ENCODE results near the gene TSPAN8.
"Not testable (repeated sequence)": the region's sequence is repeated elsewhere in the genome, so short reads cannot be mapped to it uniquely, and the experiment has no call there.

The TSPAN8 gene

DNA sequence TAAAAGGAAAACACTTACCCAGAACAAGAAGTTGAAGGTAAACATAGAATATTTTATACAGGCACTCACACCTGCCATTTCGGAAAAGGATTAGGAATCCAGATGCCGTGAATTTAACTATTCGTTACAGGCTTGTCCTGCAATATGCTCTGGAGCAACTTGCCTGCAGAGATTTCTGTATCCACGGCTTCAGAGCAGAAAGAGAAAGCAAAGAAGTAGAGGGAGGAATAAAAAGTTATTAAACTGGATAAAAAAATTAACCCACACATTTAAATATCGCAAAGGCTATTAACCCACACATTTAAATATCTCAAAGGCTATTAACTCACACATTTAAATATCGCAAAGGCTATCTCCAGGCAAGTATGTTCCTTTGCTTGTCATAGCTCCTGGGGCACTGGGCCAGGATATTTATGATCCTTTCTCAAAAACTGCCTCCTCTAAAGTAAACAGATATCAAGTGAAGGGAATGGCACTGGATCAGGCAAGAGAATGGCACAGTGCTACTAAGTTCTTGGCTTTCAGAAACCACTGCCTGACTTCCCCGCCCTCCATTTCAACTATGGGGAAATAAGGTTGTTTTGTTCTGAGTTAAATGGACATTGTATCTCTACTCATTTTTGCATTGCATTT is at the start of gene TSPAN8:
Gene TSPAN8, minus strand, starts transcription at position 399 of the 633 bp plus-strand sequence. Its CDS starts 321 bp downstream, at position 78.
- no peak for DNase-seq

DNA sequence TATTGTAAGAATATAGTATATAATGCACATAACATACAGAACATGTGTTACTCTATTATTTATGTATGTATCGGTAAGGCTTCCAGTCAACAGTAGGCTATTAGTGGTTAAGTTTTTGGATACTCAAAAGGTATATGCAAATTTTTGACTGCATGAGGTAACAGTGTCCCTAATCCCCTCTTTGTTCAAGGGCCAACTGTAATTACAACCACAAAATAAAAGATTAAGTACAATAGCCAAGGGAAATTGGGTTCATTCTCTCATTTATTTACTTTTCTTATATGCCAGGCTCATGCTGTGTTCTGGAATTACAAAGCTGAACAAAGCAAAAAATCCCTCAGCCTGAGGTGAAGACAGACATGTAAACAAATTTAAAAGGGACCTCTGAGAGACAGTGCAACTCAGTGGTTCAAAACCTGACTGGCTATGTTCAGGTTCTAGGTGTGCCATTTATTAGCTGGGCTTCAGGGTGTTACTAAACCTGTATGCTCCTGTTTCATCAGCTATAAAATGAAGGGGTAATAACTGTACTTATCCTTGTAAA is 43.4 kb upstream of the TSPAN8 start:
- no peak for DNase-seq

DNA sequence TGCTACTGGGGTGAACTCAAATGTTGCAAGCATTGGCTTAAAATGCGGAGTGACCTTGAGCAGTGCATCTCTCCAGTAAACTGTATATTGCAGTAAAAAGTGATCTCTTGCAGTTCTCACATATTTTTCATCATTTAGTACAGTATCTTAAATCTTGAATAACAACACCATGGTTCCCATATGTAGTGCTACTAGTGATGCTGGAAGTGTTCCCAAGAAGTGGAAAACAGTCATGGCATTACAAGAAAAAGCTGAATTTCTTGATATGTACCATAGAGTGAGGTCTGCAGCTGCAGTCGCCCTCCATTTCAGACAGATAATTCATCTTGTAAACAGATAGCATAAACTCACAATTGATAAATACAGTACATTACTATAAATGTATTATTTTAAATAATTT is 42.9 kb upstream of the TSPAN8 start:
- DNase-seq: no peak

DNA sequence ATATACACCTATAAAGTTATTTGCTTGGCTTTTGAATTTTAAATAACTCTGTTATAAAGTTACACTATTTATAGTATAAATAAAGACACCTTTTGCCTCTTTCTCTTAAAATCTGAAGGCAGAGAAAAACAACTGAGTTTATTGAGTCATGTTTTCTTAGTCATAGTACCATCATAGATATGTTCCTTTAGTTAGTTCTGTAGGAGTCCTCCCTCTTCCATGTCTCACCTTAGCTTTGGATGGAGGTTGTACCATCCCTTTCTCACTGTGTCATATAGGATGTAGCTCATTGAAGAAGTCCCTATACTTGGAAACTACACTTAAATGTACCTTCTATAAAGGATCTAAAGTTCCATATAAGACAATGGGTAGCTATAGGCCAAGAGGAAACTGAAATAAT is 39.7 kb upstream of the TSPAN8 start:
- no peak for DNase-seq

DNA sequence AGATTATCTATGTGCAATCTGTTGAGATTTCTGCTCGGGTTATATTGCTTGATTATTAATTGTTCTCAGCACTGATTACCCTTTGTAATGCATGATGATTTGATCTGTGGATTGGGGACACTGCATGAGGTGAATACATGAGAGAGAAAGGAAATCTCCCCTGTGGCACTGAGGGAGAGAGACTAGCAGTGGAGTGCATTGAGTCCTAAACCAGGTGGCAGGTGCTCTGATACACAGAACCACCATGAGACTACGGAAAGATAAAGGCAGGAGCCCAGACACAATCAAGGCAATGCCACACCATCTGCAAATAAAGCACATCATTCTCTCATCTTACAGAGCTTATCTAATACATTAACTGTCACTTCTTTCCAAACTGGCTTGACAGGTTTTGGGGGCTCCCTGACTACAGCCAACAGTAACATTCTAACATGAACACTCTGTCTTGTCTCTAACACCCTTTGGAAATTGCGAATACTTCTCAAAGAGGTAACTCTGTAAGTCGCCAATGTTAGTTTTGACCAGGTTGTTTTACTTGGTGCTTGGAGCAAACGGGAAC is 37.6 kb upstream of the TSPAN8 start:
- no peak for DNase-seq

DNA sequence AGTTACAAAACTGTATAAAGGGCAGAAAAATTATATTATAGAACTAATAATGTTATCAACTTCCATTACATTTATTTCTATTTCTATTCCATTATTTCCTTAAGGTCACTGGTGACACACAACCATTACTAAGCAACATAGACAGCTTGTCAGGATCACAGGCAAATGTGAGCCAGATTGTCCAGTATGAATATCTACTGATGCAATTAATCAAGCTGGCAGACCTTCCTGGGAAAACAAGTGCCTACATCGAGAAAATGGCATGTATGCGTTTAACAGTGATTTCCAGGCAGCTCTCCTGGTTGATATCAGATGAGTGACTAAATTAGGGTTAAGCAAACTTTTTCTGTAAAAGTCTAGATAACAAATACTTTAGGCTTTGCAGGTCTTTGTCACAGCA is 36.9 kb upstream of the TSPAN8 start:
- no peak for DNase-seq

DNA sequence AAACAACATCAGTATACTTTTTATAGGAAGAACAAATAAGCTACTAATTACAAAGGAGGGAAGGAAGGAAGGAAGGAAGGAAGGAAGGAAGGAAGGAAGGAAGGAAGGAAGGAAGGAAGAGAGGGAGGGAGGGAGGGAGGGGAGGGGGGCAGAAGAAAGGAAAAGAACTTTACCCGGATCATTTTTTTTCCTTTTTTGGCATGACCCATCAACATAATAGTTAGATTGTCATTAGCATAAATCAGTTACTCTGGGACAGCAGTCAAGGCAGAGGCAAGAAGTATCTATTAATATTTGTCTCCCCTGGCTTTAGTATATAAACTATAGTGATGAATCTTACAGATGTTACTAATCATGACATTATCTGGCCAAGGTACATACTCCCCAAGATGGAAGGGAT is 35.2 kb upstream of the TSPAN8 start:
- no peak for DNase-seq

DNA sequence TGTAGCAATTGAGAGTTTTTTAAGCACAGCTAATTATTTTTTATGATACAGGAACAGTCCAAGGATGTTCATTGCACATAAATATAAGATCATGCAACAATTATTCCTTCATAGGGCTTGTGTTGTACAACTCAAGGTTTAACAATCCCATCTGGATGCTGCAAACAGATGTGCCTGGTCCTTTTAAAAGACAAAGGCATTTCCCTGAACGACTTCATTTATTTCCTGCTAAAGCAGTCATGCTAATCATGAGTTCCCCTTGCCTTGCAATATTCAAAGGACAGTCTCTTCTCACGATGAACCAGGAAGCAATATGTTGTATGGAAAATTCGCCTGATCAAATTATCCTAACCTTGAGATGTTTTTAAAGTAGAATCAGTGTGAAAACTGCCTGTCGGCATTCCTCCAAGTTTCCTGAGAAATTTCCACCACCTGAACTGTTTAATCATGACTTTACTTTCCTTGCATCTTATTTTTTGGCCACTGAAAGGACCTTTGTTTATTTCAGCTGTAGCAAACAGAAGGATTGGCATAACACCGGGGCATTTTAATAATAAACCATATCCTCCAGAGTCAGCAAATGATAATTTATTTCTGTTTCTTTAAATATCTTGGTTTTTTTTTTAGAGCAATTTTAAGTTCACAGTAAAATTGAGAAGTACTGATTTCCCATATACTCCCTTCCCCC is 33.9 kb upstream of the TSPAN8 start:
- no peak for DNase-seq

DNA sequence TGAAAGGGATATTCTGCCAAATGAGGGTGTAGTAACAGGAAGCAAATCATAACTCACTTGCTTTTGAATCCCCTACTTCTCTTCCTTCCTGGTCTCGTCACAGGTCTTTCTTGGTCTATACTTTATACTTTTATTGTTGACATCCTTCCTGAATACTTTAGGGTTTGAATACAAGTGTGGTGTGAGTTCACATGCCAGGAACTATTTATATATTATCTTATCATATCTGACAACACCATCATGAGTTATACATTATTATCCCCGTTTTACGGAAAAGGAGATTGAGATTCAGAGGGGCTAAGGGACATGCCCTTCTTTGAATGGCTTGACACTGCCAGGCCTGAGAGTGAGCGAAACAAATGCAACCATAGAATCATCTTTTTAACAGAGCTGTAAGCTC is 33.0 kb upstream of the TSPAN8 start:
- DNase-seq: no peak

DNA sequence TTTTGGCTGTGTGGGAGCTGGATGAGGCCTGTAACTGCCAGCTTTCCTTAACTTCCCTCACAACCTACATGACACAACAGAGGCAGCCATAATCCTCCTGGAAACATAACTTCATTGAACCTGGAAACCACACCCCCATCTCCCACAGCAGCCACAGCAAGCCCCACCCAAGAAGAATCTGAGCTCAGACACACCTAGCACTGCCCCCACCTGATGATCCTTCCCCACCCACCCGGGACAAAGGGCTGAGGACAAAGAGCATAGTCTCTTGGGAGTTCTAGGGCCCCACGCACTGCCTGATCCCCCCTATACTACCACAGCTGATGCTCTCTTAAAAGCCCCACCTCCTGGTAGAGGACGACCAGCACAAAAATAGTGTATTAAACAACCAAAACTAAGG is 29.6 kb upstream of the TSPAN8 start:
- DNase-seq: no peak

DNA sequence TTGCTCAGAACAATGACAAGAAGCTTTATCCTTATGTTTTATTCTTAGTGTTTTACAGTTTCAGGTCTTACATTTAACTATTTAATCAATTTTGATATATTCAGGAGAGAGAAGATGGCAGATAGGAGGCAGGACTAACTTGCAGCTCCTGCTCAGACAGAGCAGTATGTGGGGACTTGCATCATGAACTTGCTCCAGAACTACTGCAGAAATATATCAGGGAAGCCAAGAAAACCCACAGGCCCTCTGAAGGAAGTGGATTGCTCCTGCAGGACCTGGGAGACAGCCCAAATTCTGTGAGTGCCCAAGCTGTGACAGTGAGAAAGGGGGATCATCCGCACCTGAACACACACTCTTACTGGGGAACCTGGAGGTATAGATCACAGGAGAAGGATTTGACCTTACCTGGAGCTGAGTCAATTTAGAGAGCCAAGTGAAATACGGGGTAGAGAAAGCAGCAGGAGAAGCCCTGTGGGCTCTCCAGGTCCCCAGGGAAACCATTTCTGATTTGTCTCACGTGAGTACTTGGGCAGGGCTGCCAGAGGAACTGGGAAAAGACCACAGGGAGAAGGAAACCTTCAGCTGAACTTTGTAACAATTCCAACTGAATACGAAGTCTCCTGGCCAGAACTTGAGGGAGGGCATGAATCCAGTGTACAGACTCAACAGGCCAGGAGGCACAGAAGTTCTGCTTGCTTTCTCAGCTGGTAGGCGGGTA is 28.9 kb upstream of the TSPAN8 start:
- DNase-seq: no peak

DNA sequence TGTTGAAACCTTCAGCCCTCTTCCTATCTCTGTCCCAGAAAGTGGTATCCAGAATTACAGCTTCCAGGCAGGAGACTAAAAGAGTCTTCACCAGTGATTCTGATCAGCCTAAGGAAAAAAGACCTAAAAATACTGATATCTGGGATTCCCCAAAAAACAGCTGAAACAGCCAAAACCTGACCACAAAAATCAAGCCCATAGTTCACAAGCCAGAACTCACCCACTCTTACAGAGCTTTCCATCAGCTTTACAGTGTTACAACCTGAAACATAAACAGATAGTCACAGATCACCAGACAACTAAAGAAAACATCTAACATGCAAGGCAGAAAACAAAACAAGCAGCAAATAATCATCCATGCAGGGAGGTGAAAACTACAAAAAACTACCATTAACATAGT is 26.0 kb upstream of the TSPAN8 start:
- no peak for DNase-seq

DNA sequence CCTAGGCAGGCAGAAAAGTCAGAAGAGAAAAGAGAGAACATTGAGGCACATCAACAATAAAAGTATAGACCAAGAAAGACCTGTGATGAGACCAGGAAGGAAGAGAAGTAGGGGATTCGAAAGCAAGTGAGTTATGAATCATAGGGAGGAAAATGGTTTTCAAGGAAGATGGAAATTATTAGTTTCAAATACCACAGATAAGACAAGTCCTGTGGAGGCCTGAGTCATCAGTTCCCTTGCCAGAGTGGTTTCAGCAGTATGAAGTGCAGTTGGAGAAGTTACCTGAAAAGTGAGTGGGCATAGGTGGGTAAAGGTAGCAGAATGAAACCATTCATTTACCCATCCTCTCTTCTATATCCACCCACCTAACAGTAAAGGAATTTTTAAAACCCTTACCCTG is 25.2 kb upstream of the TSPAN8 start:
- no peak for DNase-seq

DNA sequence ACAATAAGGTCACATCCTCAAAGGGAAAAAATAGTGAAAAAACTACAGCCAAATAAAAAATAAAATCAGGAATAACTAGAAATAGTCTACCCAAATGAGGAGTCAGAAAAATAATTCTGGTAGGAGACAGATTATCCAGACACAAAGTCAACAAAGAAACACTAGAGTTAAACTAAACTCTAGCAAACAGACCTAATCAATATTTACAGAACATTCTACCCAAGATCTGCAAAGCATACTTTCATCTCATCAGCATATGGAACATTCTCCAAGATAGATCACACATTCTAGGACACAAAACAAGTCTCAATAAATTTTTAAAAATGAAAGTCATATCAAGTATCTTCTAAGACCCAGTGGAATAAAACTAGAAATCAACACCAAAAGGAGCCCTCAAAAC is 20.4 kb upstream of the TSPAN8 start:
- DNase-seq: no peak

DNA sequence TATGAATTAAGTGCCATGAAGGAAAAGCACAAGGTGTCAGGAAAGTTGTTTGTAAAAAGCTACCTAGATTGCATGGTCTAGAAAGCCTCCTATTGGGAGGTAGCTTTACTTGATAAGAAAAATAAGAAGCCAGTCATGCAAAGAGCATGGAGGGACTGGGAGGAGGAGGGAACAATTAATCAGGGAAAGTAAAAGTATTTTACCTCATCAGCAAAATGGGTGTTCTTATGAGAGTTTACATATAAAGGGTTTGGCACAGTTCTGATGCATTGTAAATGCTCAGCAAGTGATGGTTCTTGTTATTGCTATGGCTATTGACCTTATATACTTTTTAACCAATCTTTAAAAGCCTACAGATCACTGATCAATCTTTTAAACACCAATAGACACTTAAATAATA is 17.0 kb upstream of the TSPAN8 start:
- DNase-seq: no peak

DNA sequence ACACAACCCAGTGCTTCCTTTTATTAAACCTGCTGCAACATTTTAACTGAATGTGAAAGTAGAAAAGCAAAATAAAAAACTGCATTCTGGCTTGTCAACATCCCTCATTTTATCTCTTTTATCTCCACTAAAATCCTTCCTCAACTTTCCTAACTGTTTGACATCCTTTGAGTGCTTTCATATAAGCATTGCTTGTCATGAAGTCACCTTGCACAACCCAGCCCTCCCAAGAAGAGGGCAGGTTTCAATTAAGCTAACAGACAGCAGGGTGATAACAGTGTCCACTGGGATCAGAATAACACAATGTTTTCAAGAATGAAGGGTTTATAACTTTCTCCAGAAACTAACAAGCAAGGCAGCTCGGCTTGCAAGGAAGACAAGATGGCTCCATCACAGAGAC is 16.3 kb upstream of the TSPAN8 start:
- DNase-seq: no peak

DNA sequence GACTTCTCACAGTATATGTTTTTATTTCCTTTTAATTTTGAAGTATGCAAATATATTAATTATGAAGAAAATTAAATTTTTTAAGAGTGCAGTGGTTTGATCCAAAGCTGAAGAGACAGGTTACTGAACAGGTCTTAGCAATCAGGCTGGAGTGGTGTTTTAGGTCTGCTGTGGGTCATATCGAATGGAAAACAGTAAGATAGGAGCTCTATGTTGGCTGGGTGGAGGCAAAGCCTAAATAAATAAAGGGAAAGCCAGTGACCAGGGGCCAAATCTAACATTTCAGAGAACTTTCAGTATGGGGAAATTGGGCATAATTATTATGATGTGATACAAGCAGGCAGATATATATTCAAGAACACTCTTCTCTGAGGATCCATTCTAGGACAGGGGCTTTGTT is 12.7 kb upstream of the TSPAN8 start:
- DNase-seq: no peak

DNA sequence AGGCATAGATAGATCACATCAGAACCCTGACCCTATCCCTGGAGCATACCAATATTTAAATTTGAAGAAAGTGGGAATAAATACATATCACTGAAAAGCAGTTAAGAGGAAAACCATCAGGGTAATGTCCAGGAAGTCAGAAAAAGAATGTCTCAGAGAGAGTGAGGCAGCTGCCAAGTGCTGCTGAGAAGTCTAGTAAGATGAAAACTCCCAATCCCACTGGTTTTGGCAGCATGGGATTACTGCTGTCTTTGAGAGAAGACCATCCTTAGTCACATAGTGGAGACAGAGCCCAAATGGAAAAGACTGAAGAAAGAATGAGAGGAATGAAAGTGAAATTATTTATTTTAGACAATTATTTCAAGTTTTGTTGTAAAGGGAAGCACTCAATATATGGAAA is 11.5 kb upstream of the TSPAN8 start:
- DNase-seq: no peak

DNA sequence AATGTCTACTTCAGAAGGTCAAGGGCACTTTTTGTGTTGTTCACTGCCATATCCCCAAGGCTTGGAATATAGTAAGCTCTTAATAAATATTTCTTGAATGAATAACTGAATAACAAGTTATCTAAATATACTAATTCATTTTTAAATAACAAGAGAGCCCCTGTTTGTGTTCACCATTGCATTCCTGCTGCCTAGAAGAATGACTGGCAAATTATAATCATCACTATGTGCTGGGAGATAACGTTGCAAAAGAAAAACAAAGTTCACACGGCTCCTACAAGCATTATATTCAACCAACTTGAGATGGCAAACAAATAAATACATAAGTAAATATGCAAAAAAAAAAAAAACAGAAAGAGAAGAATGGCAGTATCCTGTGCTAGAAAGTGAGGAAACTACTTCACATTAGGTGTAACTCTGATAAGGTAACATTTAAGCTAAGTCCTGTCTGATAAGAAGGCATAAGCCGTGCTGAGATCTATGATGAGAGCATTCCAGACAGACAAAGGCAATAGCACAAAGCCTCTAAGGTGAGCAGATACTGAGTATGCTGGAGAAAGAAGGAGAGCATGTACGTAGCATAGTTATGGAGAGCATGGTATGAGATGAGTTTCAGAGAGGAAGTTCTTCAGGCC is 9.2 kb upstream of the TSPAN8 start:
- DNase-seq: no peak

DNA sequence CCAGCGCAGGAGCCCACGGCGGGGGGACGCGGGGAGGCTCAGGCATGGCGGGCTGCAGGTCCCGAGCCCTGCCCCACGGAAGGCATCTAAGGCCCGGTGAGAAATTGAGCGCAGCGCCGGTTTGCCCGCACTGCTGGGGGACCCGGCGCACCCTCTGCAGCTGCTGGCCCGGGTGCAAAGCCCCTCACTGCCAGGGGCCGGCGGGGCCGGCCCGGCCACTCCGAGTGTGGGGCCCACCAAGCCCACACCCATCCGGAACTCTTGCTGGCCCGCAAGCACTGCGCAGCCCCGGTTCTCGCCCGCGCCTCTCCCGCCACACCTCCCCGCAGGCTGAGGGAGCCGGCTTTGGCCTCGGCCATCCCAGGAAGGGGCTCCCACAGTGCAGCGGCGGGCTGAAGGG is 8.5 kb upstream of the TSPAN8 start:
- no peak for DNase-seq

DNA sequence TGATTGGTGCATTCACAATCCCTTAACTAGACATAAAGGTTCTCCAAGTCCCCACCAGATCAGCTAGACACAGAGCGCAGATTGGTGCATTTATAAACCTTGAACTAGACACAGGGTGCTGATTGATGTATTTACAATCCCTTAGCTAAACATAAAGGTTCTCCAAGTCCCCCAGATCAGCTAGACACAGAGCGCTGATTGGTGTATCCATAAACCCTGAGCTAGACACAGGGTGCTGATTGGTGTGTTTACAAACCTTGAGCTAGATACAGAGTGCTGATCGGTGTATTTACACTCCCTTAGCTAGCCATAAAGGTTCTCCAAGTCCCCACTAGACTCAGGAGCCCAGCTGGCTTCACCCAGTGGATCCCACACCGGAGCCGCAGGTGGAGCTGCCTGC is 8.0 kb upstream of the TSPAN8 start:
- not testable (repeated sequence) for DNase-seq

DNA sequence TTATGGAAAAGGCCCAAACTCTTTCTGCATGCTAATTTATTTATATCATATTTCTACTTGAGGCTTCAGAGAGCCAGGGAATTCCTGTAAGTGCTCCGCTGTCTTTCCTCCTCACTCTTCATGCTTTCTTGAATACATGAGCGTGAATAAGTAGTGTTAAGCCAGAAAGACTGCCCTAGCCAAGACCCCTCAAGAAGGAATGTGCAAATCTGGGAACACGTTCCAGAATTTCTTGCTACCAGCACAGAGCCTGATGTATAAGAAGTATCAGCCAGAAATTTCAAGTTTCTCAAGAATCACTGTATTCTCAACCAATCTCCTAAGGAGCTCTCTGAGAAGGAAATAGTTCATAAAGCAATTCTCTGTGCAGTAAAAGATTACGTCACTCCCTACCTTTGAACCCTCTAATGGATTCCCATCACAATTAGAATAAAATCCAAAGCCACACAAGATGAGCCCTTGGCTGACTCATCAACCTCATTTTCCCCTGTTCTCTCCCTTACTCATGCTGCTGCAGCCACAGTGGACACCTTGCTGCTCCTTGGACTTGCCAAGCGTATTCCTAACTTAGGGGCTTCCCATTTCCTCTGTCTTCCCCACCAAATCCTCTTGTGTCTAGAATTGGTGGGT is 6.9 kb upstream of the TSPAN8 start:
- DNase-seq: no peak

DNA sequence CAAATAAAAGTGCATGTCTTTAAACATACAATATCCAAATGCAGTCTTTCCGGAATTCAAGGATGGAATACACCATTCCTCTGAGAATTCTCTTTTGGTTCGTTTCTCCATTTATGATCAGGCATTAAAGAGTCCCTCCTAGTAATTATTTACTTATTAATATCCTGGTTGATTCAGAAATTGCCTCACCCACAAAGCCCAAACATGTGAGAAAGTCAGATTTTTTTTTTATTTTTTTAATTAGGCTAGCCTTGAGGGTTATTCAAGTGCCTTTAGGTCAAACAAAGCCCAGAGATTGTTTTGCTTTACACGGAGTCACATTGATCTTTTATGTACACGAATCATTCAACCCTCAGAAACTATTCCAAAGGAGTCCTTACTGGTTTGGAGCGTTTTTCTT is 6.4 kb upstream of the TSPAN8 start:
- no peak for DNase-seq
